Cardiac fibroblast (primary cell): ENCODE results near the gene ZAP70.

Source experiments
- DNase-seq, 2 donors: peaks; one replicate each; pipeline versions ENCODE4 v3.0.0 to v3.0.0-alpha.2; 2010; ENCODE audit warnings: low read depth in 2 of 2
- H3K4me3 ChIP-seq, 2 donors: replicated peaks in 1 of 2; 1 replicate in 1 of 2; 2 replicates in 1 of 2; pipeline ENCODE4 v1.5.1; 2011; ENCODE audit warnings: low read depth in 2 of 2, low read length in 2 of 2, mild to moderate bottlenecking in 2 of 2, moderate library complexity in 1 of 2
- TF ChIP-seq, protein P1 (sequence below): IDR thresholded peaks from one replicate; pipeline ENCODE4 v1.5.1; 2011; ENCODE audit warnings: low read depth, mild to moderate bottlenecking, low read length, inconsistent platforms

The ZAP70 gene

DNA sequence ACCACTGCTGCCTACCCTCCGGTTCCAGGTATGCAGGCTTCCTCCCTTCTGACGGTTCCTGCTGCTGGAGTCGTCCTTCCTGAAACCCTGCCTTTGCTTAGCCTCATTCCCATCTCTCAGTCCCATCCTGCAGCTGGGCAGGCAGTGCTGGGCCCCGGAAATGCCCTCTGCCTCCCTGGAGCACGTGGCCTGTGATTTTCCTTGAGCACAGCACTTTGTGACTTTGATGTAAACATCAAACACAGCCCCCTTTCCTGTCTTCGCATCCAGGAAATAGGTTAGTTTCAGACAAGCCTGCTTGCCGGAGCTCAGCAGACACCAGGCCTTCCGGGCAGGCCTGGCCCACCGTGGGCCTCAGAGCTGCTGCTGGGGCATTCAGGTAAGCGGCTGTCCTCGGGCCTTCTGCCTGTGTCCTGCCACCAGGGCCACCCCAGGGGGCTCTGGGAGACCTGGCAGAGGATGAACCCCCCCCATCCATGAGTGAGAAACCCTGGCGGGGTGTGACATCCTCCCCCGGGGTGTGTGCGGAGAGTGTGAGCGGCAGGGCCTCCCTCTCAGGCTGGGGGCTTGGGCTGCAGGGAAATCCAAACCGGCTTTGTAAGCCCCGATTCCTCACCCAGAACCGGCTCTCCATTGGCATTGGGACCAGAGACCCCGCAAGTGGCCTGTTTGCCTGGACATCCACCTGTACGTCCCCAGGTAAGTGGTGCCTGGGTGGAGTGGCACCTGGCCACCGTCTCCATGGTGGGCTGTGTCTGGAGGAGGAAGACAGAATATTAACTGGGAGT lies at the start of gene ZAP70:
Gene ZAP70 (plus strand): TSS at position 281 of the 788 bp plus-strand sequence. CDS start 10,461 bp downstream, outside the sequence.
- no peak for DNase-seq
- TF ChIP-seq, protein P1, sequence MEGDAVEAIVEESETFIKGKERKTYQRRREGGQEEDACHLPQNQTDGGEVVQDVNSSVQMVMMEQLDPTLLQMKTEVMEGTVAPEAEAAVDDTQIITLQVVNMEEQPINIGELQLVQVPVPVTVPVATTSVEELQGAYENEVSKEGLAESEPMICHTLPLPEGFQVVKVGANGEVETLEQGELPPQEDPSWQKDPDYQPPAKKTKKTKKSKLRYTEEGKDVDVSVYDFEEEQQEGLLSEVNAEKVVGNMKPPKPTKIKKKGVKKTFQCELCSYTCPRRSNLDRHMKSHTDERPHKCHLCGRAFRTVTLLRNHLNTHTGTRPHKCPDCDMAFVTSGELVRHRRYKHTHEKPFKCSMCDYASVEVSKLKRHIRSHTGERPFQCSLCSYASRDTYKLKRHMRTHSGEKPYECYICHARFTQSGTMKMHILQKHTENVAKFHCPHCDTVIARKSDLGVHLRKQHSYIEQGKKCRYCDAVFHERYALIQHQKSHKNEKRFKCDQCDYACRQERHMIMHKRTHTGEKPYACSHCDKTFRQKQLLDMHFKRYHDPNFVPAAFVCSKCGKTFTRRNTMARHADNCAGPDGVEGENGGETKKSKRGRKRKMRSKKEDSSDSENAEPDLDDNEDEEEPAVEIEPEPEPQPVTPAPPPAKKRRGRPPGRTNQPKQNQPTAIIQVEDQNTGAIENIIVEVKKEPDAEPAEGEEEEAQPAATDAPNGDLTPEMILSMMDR: no peak
- H3K4me3 ChIP-seq: no peak within 1 kb of the TSS

GRCh38 chr2:97663626-97663961 lies 49.8 kb upstream of the ZAP70 start:
- TF ChIP-seq, protein P1: no peak
- DNase-seq: no peak
- peak overlapping the region; percentile 67 to 75 for H3K4me3 ChIP-seq

DNA sequence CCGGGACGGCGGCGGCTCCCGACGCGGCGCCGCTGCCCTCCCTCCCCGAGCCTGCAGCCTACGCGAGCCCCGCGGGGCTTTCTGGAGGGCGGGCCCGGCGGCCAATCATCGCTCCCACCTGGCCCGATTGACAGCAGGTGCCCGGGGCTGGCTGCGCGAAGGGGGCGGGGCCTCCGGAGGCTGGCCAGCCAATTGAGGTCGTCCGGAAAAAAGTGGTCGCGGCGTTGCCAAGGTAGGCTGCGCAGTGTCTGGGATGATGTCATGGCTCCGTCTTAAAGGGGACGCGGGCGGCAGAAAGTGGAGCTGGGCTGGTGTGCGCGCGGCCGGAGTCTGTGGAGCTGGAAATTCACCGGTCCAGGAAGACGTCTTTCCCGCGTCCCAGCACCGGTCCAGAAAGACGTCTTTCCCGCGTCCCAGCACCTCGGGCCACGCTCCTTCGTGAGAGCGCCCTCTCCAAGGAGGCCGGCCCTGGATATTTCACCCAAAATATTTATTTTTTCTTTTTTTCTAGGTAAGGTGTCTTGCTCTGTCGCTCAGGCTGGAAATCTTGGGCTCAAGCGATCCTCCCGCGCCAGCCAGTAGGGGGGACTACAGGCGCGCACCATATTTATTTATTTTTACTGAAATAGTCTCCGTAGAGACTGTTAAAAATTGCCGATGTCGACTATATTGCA lies 49.3 kb upstream of the ZAP70 start, which contains the start of gene ACTR1B:
Gene ACTR1B (minus strand): TSS at position 83 of the 674 bp plus-strand sequence. CDS start 154 bp downstream, outside the sequence.
- DNase-seq: peak; percentile 99
- H3K4me3 ChIP-seq: peak within 1 kb of the TSS; percentile 67 to 75
- TF ChIP-seq, protein P1: peak; percentile 67

DNA sequence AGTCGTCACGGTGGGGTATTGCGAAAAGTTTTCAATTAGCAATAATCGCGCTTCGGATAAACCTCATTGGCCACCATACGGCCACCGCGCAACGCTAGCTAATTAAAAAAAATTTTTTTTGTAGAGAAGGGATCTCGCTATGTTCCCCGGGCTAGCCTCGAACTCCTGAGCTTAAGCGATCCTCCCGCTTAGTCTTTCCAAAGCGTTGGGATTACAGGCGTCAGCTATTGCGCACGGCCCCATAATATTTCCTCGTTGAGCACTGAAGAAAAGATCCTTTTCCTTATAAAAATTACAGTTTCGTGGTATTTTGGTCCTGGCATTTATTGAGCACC lies 48.8 kb upstream of the ZAP70 start:
- DNase-seq: no peak
- TF ChIP-seq, protein P1: no peak
- peak overlapping the region; percentile 67 to 75 for H3K4me3 ChIP-seq

GRCh38 chr2:97669448-97669847 lies 43.9 kb upstream of the ZAP70 start, which contains the start of gene C2orf92:
C2orf92 (plus strand) TSS chr2:97669713; CDS start chr2:97669789, 76 bp downstream.
- TF ChIP-seq, protein P1: no peak
- H3K4me3 ChIP-seq: no peak within 1 kb of the TSS

DNA sequence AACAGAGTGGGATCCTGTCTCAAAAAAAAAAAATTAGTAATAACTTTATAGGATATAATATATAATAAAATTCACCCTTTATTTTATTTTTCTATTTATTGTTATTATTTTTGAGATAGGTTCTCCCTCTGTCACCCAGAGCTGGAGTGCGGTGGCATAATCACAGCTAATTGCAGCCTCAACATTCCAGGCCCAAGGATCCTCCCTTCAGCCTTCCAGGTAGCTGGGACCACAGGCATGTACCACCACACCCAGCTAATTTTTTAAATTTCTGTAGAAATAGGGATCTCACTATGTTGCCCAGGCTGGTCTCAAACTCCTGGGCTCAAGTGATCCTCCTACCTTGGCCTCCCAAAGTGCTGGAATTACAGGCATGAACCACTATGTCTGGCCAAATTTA lies 42.9 kb upstream of the ZAP70 start:
- TF ChIP-seq, protein P1: no peak
- no peak for DNase-seq
- H3K4me3 ChIP-seq: no peak overlapping the region

More at GRCh38 chr2:97669448-97669847, 43.9 kb upstream of the ZAP70 start, which contains the start of gene C2orf92:
- DNase-seq: no peak
